Measurements from ENCODE around the gene SERPINE2. TPM values are rescaled to one million over a fixed set of nuclear protein-coding genes. Genes with fewer than 3 reads are reported as not detected.

SERPINE2 gene
- total RNA-seq, 1 donor: 658 TPM

DNA sequence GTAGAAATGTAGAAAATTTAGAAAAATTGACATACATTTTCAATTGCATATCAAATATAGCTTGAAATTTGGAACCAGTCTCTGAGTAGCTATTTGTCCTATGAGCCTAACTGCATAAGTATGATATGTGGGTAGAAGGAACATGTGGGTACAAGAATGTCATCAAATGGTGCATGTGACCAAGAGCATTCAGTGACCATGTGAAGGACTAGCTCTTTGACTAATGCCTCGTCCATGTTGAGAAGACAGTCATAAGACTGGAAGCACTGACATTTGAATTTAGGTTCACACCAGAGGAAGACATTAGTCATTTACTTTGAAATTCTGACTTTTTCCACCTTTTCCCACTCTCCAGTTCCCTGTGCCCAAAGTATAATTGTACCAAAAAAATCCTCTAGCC, 69.2 kb downstream of the SERPINE2 start:
- DNase-seq (ENCODE audit: insufficient read length, low spot score, missing footprints): no peak
- Histone ChIP-seq H3K27me3 (ENCODE audit: insufficient read depth, low read length) (no peaks in the 10 kb centered on the region), H3K4me3 (ENCODE audit: insufficient read depth, low read length) (no peak overlapping the region), H3K4me1 (ENCODE audit: insufficient read depth, low read length) (peaks cover 22% of the 10 kb centered on the region), H3K36me3 (ENCODE audit: insufficient read depth, low read length) (peaks cover 18% of the 10 kb centered on the region), H2AFZ (ENCODE audit: low read length) (no peak overlapping the region), H3K4me2 (ENCODE audit: insufficient read depth, low read length) (no peak overlapping the region), H4K20me1 (ENCODE audit: insufficient read depth, low read length) (no peaks in the 10 kb centered on the region), H3K27ac (ENCODE audit: low read depth, low read length) (peak overlapping the region; percentile 31), H3K79me2 (ENCODE audit: insufficient read depth, low read length) (peaks cover 2% of the 10 kb centered on the region), H3K9me3 (ENCODE audit: low read depth, low read length) (no peaks in the 10 kb centered on the region)
- TF ChIP-seq, protein P1, sequence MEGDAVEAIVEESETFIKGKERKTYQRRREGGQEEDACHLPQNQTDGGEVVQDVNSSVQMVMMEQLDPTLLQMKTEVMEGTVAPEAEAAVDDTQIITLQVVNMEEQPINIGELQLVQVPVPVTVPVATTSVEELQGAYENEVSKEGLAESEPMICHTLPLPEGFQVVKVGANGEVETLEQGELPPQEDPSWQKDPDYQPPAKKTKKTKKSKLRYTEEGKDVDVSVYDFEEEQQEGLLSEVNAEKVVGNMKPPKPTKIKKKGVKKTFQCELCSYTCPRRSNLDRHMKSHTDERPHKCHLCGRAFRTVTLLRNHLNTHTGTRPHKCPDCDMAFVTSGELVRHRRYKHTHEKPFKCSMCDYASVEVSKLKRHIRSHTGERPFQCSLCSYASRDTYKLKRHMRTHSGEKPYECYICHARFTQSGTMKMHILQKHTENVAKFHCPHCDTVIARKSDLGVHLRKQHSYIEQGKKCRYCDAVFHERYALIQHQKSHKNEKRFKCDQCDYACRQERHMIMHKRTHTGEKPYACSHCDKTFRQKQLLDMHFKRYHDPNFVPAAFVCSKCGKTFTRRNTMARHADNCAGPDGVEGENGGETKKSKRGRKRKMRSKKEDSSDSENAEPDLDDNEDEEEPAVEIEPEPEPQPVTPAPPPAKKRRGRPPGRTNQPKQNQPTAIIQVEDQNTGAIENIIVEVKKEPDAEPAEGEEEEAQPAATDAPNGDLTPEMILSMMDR (IDR thresholded peaks at IDR 0.05; ENCODE audit: extremely low read depth, low read depth, low read length): no peak

DNA sequence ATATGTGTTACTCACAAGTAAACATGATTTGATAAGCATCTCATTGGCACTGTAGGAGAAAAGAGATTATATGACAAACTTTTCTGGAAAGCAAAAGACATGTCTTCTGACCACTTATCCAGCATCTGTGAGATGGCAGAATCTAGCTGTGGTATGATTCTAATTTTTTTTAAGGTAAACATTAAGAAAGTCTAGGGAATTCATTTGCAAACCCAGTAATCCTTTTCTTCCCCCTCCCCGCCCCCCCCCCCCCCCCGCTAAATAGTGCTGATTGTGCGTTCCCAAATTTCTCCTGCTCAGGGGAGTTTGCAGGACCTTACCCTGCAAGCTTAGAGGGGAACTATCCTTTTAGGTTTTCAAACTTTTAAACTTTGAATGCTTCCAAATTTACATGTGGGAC, 69.8 kb downstream of the SERPINE2 start:
- no peak for DNase-seq (ENCODE audit: insufficient read length, low spot score, missing footprints)
- H4K20me1 ChIP-seq (ENCODE audit: insufficient read depth, low read length): no peaks in the 10 kb centered on the region
- no peak overlapping the region for H3K4me2 ChIP-seq (ENCODE audit: insufficient read depth, low read length)
- H3K36me3 ChIP-seq (ENCODE audit: insufficient read depth, low read length): peaks cover 22% of the 10 kb centered on the region
- no peaks in the 10 kb centered on the region for H3K9me3 ChIP-seq (ENCODE audit: low read depth, low read length)
- no peak overlapping the region for H3K4me3 ChIP-seq (ENCODE audit: insufficient read depth, low read length)
- peaks cover 5% of the 10 kb centered on the region for H3K79me2 ChIP-seq (ENCODE audit: insufficient read depth, low read length)
- H3K4me1 ChIP-seq (ENCODE audit: insufficient read depth, low read length): peaks cover 22% of the 10 kb centered on the region
- H3K27me3 ChIP-seq (ENCODE audit: insufficient read depth, low read length): no peaks in the 10 kb centered on the region
- TF ChIP-seq, protein P1 (IDR thresholded peaks at IDR 0.05; ENCODE audit: extremely low read depth, low read depth, low read length): no peak
- H3K27ac ChIP-seq (ENCODE audit: low read depth, low read length): no peak overlapping the region
- H2AFZ ChIP-seq (ENCODE audit: low read length): no peak overlapping the region

DNA sequence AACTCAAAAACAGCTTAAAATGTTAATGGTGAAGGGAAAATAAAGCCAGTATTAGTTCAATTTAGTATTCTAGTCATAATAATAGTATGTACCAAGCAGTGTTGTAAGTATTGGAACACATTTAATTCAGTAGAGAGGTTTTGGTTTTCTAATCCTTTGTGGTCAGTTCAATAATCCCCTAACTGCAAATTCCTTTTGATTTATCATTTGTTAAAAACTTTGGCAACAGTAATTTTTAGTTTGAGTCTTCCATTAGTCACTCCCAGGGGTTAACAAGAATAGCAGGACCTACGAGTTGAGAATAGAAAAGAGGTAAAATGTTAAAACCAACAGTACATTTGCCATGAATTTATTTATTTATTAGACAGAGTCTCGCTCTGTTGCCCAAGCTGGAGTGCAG, 71.1 kb downstream of the SERPINE2 start:
- Histone ChIP-seq H3K4me2 (ENCODE audit: insufficient read depth, low read length) (peak overlapping the region; percentile 20), H3K79me2 (ENCODE audit: insufficient read depth, low read length) (peaks cover 16% of the 10 kb centered on the region), H3K4me1 (ENCODE audit: insufficient read depth, low read length) (peaks cover 22% of the 10 kb centered on the region), H3K9me3 (ENCODE audit: low read depth, low read length) (no peaks in the 10 kb centered on the region), H3K27me3 (ENCODE audit: insufficient read depth, low read length) (no peaks in the 10 kb centered on the region), H4K20me1 (ENCODE audit: insufficient read depth, low read length) (peaks cover 11% of the 10 kb centered on the region), H3K36me3 (ENCODE audit: insufficient read depth, low read length) (peaks cover 27% of the 10 kb centered on the region), H3K27ac (ENCODE audit: low read depth, low read length) (peak overlapping the region; percentile 3), H3K4me3 (ENCODE audit: insufficient read depth, low read length) (no peak overlapping the region), H2AFZ (ENCODE audit: low read length) (no peak overlapping the region)
- TF ChIP-seq, protein P1 (IDR thresholded peaks at IDR 0.05; ENCODE audit: extremely low read depth, low read depth, low read length): no peak
- DNase-seq (ENCODE audit: insufficient read length, low spot score, missing footprints): peak; percentile 51

DNA sequence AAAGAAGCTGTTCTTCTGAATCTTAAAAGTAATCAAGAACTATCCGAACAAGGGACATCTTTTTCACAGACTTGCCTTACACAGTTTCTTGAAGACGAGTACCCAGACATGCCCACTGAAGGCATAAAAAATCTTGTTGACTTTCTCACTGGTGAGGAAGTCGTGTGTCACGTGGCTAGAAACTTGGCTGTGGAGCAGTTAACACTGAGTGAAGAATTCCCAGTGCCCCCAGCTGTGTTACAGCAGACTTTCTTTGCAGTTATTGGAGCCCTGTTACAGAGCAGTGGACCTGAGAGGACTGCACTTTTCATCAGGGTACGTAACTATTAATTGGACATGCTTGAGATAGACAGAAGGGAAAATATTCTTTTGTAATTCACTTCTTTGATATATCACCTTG, 79.4 kb downstream of the SERPINE2 start:
- H3K79me2 ChIP-seq (ENCODE audit: insufficient read depth, low read length): peaks cover 68% of the 10 kb centered on the region
- H3K4me2 ChIP-seq (ENCODE audit: insufficient read depth, low read length): peak overlapping the region; percentile 88
- peak; percentile 82 for DNase-seq (ENCODE audit: insufficient read length, low spot score, missing footprints)
- H3K4me1 ChIP-seq (ENCODE audit: insufficient read depth, low read length): peaks cover 43% of the 10 kb centered on the region
- H3K4me3 ChIP-seq (ENCODE audit: insufficient read depth, low read length): peak overlapping the region; percentile 15
- H4K20me1 ChIP-seq (ENCODE audit: insufficient read depth, low read length): peaks cover 34% of the 10 kb centered on the region
- H3K36me3 ChIP-seq (ENCODE audit: insufficient read depth, low read length): peaks cover 23% of the 10 kb centered on the region
- H3K27me3 ChIP-seq (ENCODE audit: insufficient read depth, low read length): no peaks in the 10 kb centered on the region
- H3K27ac ChIP-seq (ENCODE audit: low read depth, low read length): no peak overlapping the region
- peak overlapping the region; percentile 53 for H2AFZ ChIP-seq (ENCODE audit: low read length)
- H3K9me3 ChIP-seq (ENCODE audit: low read depth, low read length): no peaks in the 10 kb centered on the region
- TF ChIP-seq, protein P1 (IDR thresholded peaks at IDR 0.05; ENCODE audit: extremely low read depth, low read depth, low read length): no peak
